ENCODE data around the gene TRIM44.

Gene TRIM44

DNA sequence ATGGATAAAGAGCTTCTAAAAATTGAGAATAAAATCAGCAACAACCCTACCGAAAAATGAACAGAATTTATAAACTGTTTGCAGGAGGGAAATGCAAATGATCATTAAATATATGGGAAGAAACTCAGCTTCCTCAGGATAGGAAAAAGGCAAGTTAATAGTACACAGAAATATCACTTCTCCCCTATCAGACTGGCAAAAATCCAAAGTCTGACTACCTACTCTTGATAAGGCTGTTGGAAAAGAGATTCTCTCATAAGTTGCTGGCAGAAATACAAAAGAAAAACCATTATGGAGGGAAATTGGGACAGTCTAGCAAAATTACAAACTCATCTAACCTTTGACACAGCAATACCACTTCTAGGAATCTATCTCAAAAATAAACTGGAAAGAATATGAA lies 180.4 kb downstream of the TRIM44 start:
- H3K9ac ChIP-seq (ENCODE audit: low read length in 2 of 2), result no peak overlapping the region
- H3K27me3 ChIP-seq (ENCODE audit: control insufficient read depth in 1 of 2, insufficient read depth in 2 of 2, low read length in 2 of 2), result no peaks in the 10 kb centered on the region
- no peak overlapping the region for H3K4me3 ChIP-seq (ENCODE audit: low read length in 2 of 2)
- no peaks in the 10 kb centered on the region for H3K36me3 ChIP-seq (ENCODE audit: control insufficient read depth in 2 of 2, insufficient read depth in 2 of 2, low read length in 2 of 2)
- H3K27ac ChIP-seq (ENCODE audit: low read length), result no peak overlapping the region
- no peaks in the 10 kb centered on the region for H3K4me1 ChIP-seq (ENCODE audit: control insufficient read depth, insufficient read depth, low read length)
- peaks cover 0 to 3% of the 10 kb centered on the region in 2 donors for H3K9me3 ChIP-seq (ENCODE audit: control insufficient read depth in 2 of 2, low read length in 2 of 2)

DNA sequence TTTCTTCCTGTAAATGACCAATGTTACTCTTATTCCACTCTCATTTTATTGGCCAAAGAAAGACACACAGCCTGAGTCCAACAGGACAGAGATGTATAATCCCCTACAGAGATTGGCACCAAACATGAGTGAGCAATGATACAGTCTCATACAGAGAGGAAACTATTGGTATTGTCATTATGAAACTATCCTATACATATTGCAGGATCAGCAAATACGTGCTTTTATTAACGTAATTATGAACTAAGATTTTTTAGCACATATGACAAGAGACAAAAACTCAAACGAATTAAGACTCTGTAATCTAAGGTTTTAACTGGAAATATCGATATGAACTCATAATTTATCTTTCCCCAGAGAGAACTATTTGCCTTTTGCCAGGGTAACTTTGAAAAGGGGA lies 182.0 kb downstream of the TRIM44 start:
- Histone ChIP-seq H3K9ac (ENCODE audit: low read length in 2 of 2) (no peak overlapping the region), H3K9me3 (ENCODE audit: control insufficient read depth in 2 of 2, low read length in 2 of 2) (peaks cover 0 to 3% of the 10 kb centered on the region in 2 donors), H3K27ac (ENCODE audit: low read length) (no peak overlapping the region), H3K4me3 (ENCODE audit: low read length in 2 of 2) (no peak overlapping the region), H3K36me3 (ENCODE audit: control insufficient read depth in 2 of 2, insufficient read depth in 2 of 2, low read length in 2 of 2) (no peaks in the 10 kb centered on the region), H3K4me1 (ENCODE audit: control insufficient read depth, insufficient read depth, low read length) (no peaks in the 10 kb centered on the region), H3K27me3 (ENCODE audit: control insufficient read depth in 1 of 2, insufficient read depth in 2 of 2, low read length in 2 of 2) (no peaks in the 10 kb centered on the region)

DNA sequence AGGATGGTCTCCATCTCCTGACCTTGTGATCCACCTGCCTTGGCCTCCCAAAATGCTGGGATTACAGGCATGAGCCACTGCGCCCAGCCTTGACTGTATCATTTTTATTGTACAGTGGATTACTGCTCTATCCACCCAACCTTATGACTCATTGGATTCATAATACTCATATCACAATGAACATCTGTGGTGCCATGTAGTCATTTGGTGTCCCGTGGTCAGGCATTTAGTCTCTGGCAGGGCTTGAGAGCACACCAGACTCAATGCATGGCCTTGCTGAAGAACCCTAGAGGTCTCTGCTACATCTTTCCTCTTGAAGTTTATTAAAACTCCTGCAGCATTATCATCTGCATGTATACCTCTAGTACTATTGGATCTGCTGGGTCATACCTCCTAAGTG lies 183.3 kb downstream of the TRIM44 start:
- Histone ChIP-seq H3K9ac (ENCODE audit: low read length in 2 of 2) (no peak overlapping the region), H3K27me3 (ENCODE audit: control insufficient read depth in 1 of 2, insufficient read depth in 2 of 2, low read length in 2 of 2) (no peaks in the 10 kb centered on the region), H3K9me3 (ENCODE audit: control insufficient read depth in 2 of 2, low read length in 2 of 2) (no peaks in the 10 kb centered on the region), H3K4me1 (ENCODE audit: control insufficient read depth, insufficient read depth, low read length) (no peaks in the 10 kb centered on the region), H3K36me3 (ENCODE audit: control insufficient read depth in 2 of 2, insufficient read depth in 2 of 2, low read length in 2 of 2) (no peaks in the 10 kb centered on the region), H3K4me3 (ENCODE audit: low read length in 2 of 2) (no peak overlapping the region), H3K27ac (ENCODE audit: low read length) (no peak overlapping the region)

DNA sequence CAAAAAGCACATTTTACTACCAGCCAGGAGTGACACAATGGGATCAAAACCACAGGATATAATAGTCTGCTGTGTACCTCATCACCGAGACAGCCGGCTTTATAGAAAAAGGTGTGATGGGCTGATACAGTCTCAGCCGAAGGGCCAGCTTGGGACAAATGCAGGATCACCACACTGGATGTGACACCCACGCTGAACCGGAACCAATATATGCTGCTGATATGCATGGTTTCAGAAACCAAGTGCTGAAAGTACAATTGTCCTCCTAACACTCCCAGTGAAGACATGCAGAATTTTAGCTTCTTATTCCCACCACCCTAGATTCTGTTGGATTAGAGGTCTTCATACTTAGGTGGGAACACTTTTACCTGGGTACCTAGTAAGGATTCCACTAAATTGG lies 184.3 kb downstream of the TRIM44 start:
- Histone ChIP-seq H3K27ac (ENCODE audit: low read length) (no peak overlapping the region), H3K9me3 (ENCODE audit: control insufficient read depth in 2 of 2, low read length in 2 of 2) (no peaks in the 10 kb centered on the region), H3K4me1 (ENCODE audit: control insufficient read depth, insufficient read depth, low read length) (no peaks in the 10 kb centered on the region), H3K9ac (ENCODE audit: low read length in 2 of 2) (no peak overlapping the region), H3K4me3 (ENCODE audit: low read length in 2 of 2) (no peak overlapping the region), H3K27me3 (ENCODE audit: control insufficient read depth in 1 of 2, insufficient read depth in 2 of 2, low read length in 2 of 2) (no peaks in the 10 kb centered on the region), H3K36me3 (ENCODE audit: control insufficient read depth in 2 of 2, insufficient read depth in 2 of 2, low read length in 2 of 2) (no peaks in the 10 kb centered on the region)

GRCh38 chr11:35847473-35847872 lies 184.9 kb downstream of the TRIM44 start:
- Histone ChIP-seq H3K27me3 (ENCODE audit: control insufficient read depth in 1 of 2, insufficient read depth in 2 of 2, low read length in 2 of 2) (no peaks in the 10 kb centered on the region), H3K9me3 (ENCODE audit: control insufficient read depth in 2 of 2, low read length in 2 of 2) (no peaks in the 10 kb centered on the region), H3K4me3 (ENCODE audit: low read length in 2 of 2) (no peak overlapping the region)

GRCh38 chr11:35848616-35849015 lies 186.0 kb downstream of the TRIM44 start:
- Histone ChIP-seq H3K9ac (ENCODE audit: low read length in 2 of 2) (no peak overlapping the region), H3K4me1 (ENCODE audit: control insufficient read depth, insufficient read depth, low read length) (peaks cover 4% of the 10 kb centered on the region), H3K9me3 (ENCODE audit: control insufficient read depth in 2 of 2, low read length in 2 of 2) (no peaks in the 10 kb centered on the region), H3K4me3 (ENCODE audit: low read length in 2 of 2) (no peak overlapping the region), H3K27ac (ENCODE audit: low read length) (no peak overlapping the region), H3K36me3 (ENCODE audit: control insufficient read depth in 2 of 2, insufficient read depth in 2 of 2, low read length in 2 of 2) (no peaks in the 10 kb centered on the region), H3K27me3 (ENCODE audit: control insufficient read depth in 1 of 2, insufficient read depth in 2 of 2, low read length in 2 of 2) (no peaks in the 10 kb centered on the region)

More at GRCh38 chr11:35847473-35847872, 184.9 kb downstream of the TRIM44 start:
- Histone ChIP-seq H3K9ac (ENCODE audit: low read length in 2 of 2) (no peak overlapping the region), H3K27ac (ENCODE audit: low read length) (no peak overlapping the region), H3K4me1 (ENCODE audit: control insufficient read depth, insufficient read depth, low read length) (peaks cover 4% of the 10 kb centered on the region), H3K36me3 (ENCODE audit: control insufficient read depth in 2 of 2, insufficient read depth in 2 of 2, low read length in 2 of 2) (no peaks in the 10 kb centered on the region)

DNA sequence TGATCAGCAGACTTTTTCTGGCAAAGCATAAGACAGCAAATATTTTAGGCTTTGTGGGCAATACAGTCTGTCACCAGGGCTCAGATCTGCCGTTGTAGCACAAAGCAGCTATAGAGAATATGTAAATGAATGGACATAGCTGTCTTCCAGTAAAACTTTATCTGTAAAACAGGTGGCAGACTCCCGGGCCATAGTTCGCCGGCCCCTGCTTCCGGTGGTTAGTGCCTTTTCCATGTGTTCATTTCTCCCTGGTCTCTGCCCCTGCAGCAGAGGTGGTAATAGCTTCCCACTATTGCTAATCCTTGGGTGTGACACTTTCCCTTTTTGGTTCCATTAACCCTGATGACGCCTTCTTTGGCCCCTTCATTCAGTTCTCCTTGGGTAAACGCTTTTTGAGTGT lies 187.6 kb downstream of the TRIM44 start:
- no peaks in the 10 kb centered on the region for H3K9me3 ChIP-seq (ENCODE audit: control insufficient read depth in 2 of 2, low read length in 2 of 2)
- H3K27ac ChIP-seq (ENCODE audit: low read length), result no peak overlapping the region

GRCh38 chr11:35851342-35851741 lies 188.8 kb downstream of the TRIM44 start:
- H3K9me3 ChIP-seq (ENCODE audit: control insufficient read depth in 2 of 2, low read length in 2 of 2), result no peaks in the 10 kb centered on the region
- no peak overlapping the region for H3K27ac ChIP-seq (ENCODE audit: low read length)
- no peak overlapping the region for H3K4me3 ChIP-seq (ENCODE audit: low read length in 2 of 2)
- peaks cover 4% of the 10 kb centered on the region for H3K4me1 ChIP-seq (ENCODE audit: control insufficient read depth, insufficient read depth, low read length)
- no peaks in the 10 kb centered on the region for H3K36me3 ChIP-seq (ENCODE audit: control insufficient read depth in 2 of 2, insufficient read depth in 2 of 2, low read length in 2 of 2)
- H3K27me3 ChIP-seq (ENCODE audit: control insufficient read depth in 1 of 2, insufficient read depth in 2 of 2, low read length in 2 of 2), result no peaks in the 10 kb centered on the region
- H3K9ac ChIP-seq (ENCODE audit: low read length in 2 of 2), result no peak overlapping the region

More for the DNA sequence above, 187.6 kb downstream of the TRIM44 start:
- Histone ChIP-seq H3K27me3 (ENCODE audit: control insufficient read depth in 1 of 2, insufficient read depth in 2 of 2, low read length in 2 of 2) (no peaks in the 10 kb centered on the region), H3K36me3 (ENCODE audit: control insufficient read depth in 2 of 2, insufficient read depth in 2 of 2, low read length in 2 of 2) (no peaks in the 10 kb centered on the region), H3K4me3 (ENCODE audit: low read length in 2 of 2) (no peak overlapping the region), H3K4me1 (ENCODE audit: control insufficient read depth, insufficient read depth, low read length) (peaks cover 4% of the 10 kb centered on the region), H3K9ac (ENCODE audit: low read length in 2 of 2) (no peak overlapping the region)

- H3K36me3 ChIP-seq (ENCODE audit: control insufficient read depth in 2 of 2, insufficient read depth in 2 of 2, low read length in 2 of 2), result no peaks in the 10 kb centered on the region
- no peaks in the 10 kb centered on the region for H3K27me3 ChIP-seq (ENCODE audit: control insufficient read depth in 1 of 2, insufficient read depth in 2 of 2, low read length in 2 of 2)
- H3K4me1 ChIP-seq (ENCODE audit: control insufficient read depth, insufficient read depth, low read length), result peaks cover 4% of the 10 kb centered on the region
- no peak overlapping the region for H3K4me3 ChIP-seq (ENCODE audit: low read length in 2 of 2)
- H3K9me3 ChIP-seq (ENCODE audit: control insufficient read depth in 2 of 2, low read length in 2 of 2), result no peaks in the 10 kb centered on the region
- H3K27ac ChIP-seq (ENCODE audit: low read length), result no peak overlapping the region
- H3K9ac ChIP-seq (ENCODE audit: low read length in 2 of 2), result no peak overlapping the region
These were observed 189.5 kb downstream of the TRIM44 start for GRCh38 chr11:35852056-35852455.

DNA sequence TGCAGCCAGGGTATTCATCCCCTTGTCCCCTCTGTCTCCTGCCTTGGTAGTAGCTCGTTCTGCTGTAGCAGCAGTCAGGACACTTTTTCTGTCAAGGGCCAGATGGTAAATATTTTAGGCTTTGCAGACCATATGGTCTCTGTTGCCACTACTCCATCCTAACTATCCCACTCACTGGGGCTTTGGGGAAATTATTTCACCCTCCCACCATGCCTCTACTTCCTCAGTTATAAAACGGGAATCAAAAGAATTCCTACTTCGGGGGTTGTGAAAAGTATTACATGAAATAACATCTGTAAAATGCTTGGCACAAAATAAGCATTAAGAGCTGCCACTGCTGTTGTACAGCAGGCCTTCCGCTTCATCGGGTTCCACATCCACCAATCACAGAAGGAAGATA lies 191.4 kb downstream of the TRIM44 start:
- H3K9ac ChIP-seq (ENCODE audit: low read length in 2 of 2), result no peak overlapping the region
- no peaks in the 10 kb centered on the region for H3K36me3 ChIP-seq (ENCODE audit: control insufficient read depth in 2 of 2, insufficient read depth in 2 of 2, low read length in 2 of 2)
- no peak overlapping the region for H3K4me3 ChIP-seq (ENCODE audit: low read length in 2 of 2)

DNA sequence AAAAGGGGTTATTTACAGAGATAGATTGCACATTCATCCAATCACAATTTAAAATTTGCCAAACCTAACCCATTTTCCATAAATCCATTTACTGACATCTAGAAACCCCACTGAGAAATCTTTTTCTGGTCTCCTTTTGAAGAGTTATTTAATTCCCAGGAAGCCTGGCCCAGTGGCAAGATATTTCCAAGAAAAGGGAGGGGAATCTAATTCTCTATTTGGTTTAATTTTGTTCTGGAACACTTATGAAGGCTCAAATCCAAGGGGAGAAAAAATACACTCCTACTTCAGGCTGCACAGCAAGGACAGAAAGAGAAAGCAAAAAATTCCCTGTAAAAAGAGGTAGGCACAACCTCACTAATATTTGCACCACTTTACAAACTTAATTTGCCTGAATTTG lies 193.1 kb downstream of the TRIM44 start:
- Histone ChIP-seq H3K9me3 (ENCODE audit: control insufficient read depth in 2 of 2, low read length in 2 of 2) (no peaks in the 10 kb centered on the region), H3K9ac (ENCODE audit: low read length in 2 of 2) (no peak overlapping the region), H3K36me3 (ENCODE audit: control insufficient read depth in 2 of 2, insufficient read depth in 2 of 2, low read length in 2 of 2) (no peaks in the 10 kb centered on the region), H3K4me1 (ENCODE audit: control insufficient read depth, insufficient read depth, low read length) (peaks cover 4% of the 10 kb centered on the region), H3K4me3 (ENCODE audit: low read length in 2 of 2) (no peak overlapping the region), H3K27me3 (ENCODE audit: control insufficient read depth in 1 of 2, insufficient read depth in 2 of 2, low read length in 2 of 2) (no peaks in the 10 kb centered on the region), H3K27ac (ENCODE audit: low read length) (no peak overlapping the region)

More for the DNA sequence above, 191.4 kb downstream of the TRIM44 start:
- H3K9me3 ChIP-seq (ENCODE audit: control insufficient read depth in 2 of 2, low read length in 2 of 2), result no peaks in the 10 kb centered on the region
- peaks cover 4% of the 10 kb centered on the region for H3K4me1 ChIP-seq (ENCODE audit: control insufficient read depth, insufficient read depth, low read length)
- H3K27ac ChIP-seq (ENCODE audit: low read length), result no peak overlapping the region
- H3K27me3 ChIP-seq (ENCODE audit: control insufficient read depth in 1 of 2, insufficient read depth in 2 of 2, low read length in 2 of 2), result no peaks in the 10 kb centered on the region

Data from stomach smooth muscle (tissue), 2 donors.